Mucosa of gallbladder (tissue), 1 donor: Measurements from ENCODE around the gene PKLR. TPM values are rescaled to one million over a fixed set of nuclear protein-coding genes. Genes with fewer than 3 reads are reported as not detected.
"Not testable (repeated sequence)": the region's sequence is repeated elsewhere in the genome, so short reads cannot be mapped to it uniquely, and the experiment has no call there.

Source experiments
- DNase-seq: peaks from one replicate; pipeline ENCODE4 v3.0.0-alpha.2; 2020; ENCODE audit warnings: low spot score
- total RNA-seq: library from RNA; stranded (reverse); gene quantifications from one replicate; pipeline ENCODE4 v1.2.1, GENCODE V29; 2021
- donor health status: DM: no; HTN: no; CAD: no.

Gene PKLR
- total RNA-seq, result 1.7 TPM

DNA sequence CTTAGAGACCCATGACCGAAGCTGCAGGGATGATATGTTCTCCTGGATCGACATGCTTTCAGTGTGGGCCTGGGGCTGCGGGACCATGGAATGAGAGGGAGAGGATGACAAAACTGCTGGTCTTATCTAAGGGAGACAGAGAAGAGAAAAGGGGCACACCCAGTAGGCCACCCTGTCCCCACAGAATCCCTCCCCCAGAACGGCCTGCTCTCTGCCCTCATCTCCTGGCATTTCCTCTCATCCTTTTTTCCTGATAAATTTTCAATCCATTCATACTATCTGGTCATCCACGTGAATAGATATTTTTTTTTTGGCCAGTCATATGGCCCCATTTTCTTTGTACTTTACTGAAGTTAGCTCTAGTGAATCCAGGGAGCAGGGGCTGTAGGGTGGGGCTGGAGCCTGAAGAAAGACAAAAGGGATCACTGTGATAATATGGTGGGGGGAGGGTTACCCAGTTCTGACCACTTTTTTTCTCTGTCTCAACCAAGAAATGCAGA is at the start of gene PKLR:
Gene PKLR, minus strand, starts transcription at position 97 of the 500 bp plus-strand sequence. Its CDS starts 43 bp downstream, at position 54.
- no peak for DNase-seq

DNA sequence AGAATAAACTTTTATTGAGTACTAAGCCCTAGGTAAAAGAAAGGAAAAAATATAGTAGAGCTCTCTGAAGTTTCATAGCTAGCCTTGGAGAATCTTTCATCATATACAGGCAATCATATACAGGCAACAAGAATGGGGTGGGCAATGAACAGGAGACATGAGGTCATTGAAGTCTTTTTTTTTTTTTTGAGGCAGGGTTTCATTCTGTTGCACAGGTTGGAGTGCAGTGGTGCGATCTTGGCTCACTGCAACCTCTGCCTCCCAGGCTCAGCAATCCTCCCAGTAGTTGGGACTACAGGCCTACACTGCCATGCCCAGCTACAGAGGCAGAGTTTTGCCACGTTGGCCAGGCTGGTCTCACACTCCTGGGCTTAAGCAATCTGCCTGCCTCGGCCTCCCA is 41.6 kb upstream of the PKLR start:
- no peak for DNase-seq

DNA sequence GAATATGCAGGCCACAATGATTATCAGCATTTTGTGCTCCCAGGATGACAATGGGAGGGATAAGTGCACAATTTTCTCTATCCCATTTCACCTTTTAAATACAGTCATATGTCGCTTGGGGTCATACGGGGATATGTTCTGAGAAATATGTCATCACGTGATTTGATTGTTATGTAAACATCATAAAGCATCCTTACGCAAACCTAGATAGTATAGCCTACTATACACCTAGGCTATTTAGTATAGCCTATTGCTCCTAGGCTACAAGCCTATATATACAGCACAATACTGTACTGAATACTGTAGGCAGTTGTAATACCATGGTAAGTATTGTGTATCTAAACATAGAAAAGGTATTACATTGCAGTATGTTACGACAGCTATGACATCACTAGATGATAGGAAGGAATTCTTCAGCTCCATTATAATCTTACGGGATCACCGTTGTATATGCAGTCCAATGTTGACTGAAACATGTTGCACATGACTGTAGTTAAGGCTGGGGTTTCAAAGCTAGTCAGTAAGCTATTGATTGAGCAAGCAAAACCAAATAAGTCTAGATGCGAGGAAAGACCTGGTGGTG is 38.4 kb upstream of the PKLR start:
- DNase-seq, result no peak

DNA sequence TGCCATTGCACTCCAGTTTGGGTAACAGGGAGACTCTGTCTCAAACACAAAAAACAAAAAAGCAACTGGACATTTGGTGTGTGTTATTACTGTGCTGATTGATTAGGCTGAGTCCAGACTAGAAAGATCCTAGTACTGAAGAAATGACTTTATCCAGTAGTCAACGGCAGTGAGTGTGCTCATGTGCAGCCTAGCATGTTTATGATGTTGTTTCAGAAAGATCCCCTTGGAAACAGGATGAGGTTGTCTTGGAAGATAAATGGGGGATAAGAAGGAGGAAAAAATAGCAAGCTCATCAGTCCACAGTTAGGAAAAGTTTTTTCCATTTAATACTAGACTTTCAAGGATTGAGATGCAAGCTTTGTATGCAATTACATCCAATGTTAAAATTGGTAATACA is 33.7 kb upstream of the PKLR start:
- no peak for DNase-seq

DNA sequence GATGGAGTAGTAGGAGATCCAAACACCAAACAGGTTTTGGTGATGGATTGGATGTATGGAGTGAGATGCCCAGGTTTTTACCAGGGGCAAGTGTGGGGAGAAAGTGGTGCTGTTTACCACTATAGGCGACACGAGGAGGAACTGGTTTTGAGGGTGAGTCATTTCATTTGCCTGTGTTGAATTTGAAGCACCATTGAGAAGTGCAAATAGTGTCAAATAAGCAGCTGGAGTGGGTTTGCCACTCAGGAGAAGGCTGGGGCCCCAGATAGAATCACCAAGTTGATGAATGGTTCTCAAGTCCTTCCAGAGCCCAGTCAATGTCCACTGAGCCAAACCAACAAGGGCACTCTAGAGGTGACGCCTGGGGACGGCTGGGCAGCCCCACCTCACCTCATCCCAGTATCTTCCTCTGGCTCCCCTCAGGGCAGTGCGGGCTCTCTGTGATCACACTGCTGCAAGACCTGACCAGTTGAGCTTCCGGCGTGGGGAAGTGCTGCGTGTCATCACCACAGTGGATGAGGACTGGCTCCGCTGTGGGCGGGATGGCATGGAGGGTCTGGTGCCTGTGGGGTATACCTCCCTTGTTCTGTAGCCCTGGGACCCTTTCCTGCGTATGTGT is 28.9 kb upstream of the PKLR start:
- DNase-seq, result no peak

DNA sequence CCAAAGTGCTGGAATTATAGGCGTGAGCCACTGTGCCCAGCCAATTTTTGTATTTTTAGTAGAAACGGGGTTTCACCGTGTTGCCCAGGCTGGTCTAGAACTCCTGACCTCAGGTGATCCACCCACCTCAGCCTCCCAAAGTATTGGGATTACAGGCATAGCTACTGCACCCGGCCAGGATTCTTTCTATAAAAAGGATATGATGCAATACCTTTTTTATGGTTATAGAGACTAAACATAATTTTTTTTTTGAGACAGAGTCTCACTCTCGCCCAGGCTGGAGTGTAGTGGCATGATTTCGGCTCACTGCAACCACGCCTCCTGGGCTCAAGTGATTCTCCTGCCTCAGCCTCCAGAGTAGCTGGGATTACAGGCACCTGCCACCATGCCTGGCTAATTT is 27.6 kb upstream of the PKLR start:
- DNase-seq, result not testable (repeated sequence)

GRCh38 chr1:155327981-155328380 is 26.7 kb upstream of the PKLR start:
- no peak for DNase-seq

GRCh38 chr1:155326631-155327037 is 25.4 kb upstream of the PKLR start:
- DNase-seq, result no peak

DNA sequence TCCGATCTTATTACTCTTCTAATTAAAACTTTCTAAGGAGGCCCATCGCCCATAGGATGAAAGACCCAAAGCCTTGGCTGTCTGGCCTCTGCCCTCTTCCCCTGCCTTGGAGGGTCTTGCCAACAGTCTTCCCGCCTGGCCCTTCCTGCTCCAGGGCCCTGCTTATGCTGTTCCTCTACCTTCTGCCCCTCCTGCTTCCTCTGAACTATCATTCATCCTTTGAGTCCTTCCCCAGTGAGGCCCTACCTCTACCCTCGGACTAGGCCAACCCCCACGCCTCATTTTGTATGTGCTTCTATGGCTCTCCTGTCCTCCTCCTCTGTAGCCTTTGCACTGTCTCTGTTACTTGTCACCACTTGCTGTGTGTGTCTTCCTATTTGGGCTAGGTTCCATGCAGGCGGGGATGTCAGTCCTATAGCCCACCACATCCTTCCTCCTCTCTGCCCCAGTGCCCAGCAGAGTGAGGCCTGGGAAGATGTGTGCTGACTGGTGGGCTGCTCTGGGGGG is 24.8 kb upstream of the PKLR start:
- no peak for DNase-seq

DNA sequence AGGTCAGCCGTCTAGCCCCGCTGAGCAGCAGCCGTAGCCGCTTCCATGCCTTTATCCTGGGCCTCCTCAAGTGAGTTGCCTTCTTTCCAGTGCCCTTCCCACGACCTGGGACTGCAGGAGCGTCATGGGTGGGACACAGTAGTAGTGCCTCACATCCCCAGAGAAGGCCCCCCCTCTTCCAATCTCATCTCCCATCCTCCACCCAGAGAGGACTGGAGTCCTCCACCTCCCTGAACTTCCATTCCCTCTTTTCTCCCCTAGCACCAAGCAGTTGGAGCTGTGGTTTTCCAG is 24.3 kb upstream of the PKLR start:
- no peak for DNase-seq

GRCh38 chr1:155324717-155325602 is 23.7 kb upstream of the PKLR start:
- DNase-seq, result peak; percentile 46

- DNase-seq, result peak; percentile 95
These were observed 22.9 kb upstream of the PKLR start for GRCh38 chr1:155324037-155324716.

DNA sequence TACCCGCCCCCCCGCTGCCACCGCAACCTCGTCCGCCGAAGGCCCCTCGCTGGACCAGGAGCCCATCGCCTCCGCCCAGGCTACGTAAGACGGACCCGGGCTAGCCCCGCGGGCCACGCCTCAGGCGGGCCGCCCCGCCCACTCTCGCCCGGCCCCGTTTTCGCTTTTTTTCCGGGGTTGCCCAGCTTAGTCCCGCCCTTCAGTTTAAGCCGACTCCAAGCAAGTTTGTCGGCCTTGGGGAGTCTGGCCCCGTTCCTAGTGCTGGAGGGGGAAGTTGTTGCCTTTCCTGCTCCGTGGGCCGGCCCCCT is 22.4 kb upstream of the PKLR start:
- peak; percentile 92 for DNase-seq

GRCh38 chr1:155322953-155323728 is 21.9 kb upstream of the PKLR start:
- peak; percentile 86 for DNase-seq

- no peak for DNase-seq
These were observed 21.3 kb upstream of the PKLR start for GRCh38 chr1:155322571-155322952.

DNA sequence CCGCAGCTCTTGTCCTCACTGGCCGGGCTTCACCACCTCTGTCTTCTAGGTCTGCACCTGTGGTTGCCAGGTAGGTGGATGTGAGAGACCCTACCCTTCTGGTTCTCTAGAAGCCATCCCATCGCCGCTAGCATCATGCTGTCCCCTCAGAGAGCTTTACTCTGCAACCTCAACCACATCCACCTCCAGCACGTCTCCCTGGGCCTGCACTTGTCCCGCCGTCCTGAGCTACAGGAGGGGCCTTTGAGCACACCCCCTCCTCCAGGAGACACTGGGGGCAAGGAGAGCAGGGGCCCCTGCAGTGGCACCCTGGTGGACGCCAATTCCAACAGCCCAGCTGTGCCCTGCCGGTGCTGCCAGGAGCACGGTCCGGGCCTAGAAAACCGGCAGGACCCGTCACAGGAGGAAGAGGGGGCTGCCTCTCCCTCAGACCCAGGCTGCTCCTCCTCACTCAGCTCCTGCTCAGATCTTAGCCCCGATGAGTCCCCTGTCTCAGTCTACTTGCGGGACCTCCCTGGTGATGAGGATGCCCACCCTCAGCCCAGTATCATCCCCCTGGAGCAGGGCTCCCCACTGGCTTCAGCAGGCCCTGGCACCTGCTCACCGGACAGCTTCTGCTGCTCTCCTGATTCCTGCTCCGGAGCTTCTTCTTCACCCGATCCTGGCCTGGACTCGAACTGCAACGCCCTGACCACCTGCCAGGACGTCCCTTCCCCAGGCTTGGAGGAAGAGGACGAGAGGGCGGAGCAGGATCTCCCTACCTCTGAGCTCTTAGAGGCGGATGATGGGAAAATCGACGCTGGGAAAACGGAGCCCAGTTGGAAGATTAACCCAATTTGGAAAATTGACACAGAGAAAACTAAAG is 20.6 kb upstream of the PKLR start:
- no peak for DNase-seq

- DNase-seq, result peak; percentile 78
These were observed 19.7 kb upstream of the PKLR start, which contains the start of gene RUSC1 for GRCh38 chr1:155320661-155321617. Gene RUSC1 (plus strand): TSS chr1:155320894. CDS start chr1:155321774, 880 bp downstream.

DNA sequence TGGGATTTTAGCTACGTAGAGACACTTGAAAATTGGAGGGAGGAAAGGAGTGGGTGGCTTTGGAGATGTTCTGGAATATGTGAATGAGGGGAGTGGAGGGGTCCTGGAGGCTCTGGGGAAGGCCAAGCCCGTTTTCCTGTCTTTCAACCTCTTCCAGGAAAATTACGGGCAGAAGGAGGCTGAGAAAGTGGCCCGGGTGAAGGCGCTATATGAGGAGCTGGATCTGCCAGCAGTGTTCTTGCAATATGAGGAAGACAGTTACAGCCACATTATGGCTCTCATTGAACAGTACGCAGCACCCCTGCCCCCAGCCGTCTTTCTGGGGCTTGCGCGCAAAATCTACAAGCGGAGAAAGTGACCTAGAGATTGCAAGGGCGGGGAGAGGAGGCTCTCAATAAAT is 19.0 kb upstream of the PKLR start:
- DNase-seq, result no peak

- DNase-seq, result no peak
These were observed 18.3 kb upstream of the PKLR start for GRCh38 chr1:155319536-155319935.
